GF-D8 (cell line): ENCODE data around the gene PARD6G.

Source experiments
- DNase-seq: peaks from one replicate; lab custom pipeline; 2025; lab: John Stamatoyannopoulos, UW

The PARD6G gene

DNA sequence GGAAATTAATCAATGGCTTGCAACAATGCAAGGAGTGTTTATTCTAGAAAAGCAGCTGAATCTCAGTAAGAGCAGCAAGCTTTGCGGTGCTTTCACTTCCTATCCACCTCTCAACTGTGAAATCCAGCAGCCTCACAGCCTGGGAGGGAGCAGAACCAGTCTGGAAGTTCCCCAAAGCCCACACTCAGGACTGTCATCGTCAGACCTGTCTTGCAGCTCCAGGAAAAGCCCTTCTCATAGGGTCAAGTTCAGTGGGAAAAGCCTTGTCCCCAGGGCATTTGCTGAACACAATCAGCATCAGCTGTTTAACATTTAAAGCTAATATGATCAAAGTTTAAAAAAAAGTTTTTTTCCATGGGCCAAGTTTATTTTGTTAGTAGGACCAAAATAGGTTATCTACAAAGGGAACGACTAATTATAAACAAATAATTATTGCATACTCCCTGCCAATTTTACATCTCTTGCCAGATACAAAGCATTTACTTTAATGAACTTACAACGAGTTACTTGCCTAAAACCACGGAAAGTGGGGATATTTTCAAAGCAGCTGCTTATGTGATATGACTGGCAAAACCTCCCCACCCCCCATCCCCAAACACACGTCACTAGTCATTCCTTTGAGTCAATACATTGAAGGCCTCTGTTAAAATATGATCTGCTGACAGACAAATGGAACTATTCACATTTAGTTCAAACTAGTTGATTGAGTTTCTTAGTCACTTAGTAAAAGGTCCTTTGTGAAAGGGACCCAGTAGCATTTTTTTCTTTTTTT lies 36.8 kb downstream of the PARD6G start:
- no peak for DNase-seq

DNA sequence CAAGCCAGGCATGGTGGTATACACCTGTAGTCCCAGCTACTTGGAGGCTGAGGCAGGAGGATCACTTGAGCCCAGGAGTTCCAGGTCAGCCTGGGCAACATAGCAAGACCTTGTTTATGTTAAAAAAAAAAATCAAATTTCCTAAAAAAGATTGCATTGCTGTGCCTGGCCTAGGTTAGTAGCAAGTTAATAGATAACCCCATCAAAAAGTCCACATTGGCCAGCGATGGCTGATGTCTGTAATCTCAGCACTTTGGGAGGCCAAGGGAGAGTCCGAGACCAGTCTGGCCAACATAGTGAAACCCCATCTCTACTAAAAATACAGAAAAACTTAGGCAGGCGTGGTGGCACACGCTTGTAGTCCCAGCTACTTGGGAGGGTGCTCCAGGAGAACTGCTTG lies 38.7 kb downstream of the PARD6G start:
- DNase-seq, result no peak

DNA sequence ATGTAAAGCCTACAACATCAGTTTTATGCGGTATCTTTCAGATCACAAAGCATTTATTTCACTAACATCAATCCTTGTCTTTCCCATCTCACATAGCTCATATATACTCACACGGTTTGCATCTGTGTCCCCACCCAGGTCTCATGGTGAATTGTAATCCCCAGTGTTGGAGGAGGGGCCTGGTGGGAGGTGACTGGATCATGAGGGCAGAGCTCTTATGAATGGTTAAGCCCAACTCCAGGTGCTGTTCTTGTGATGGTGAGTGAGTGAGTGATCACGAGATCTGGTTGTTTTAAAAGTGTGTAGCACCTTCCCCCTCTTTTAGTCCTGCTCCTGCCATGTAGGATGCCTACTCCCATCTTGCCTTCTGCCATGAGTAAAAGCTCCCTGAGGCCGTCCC lies 42.0 kb downstream of the PARD6G start:
- DNase-seq, result no peak

DNA sequence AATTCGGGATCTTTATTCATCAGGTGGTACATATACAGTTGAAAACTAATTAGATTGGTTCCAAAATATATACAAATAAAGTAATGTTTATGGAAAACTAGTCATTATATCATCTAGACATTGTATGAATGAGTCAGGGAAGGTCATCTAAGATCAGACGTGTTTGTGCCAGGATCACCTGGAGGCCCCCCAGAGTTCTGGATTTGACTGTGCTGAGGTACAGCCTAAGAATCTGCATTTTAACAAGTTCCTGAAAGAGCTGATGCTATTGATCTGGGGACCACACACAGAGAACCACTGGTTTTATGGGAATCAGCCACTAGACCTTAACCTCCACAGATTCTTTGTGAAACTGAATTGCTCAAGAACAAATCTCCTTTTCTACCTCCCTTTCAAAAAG lies 43.2 kb downstream of the PARD6G start:
- no peak for DNase-seq

DNA sequence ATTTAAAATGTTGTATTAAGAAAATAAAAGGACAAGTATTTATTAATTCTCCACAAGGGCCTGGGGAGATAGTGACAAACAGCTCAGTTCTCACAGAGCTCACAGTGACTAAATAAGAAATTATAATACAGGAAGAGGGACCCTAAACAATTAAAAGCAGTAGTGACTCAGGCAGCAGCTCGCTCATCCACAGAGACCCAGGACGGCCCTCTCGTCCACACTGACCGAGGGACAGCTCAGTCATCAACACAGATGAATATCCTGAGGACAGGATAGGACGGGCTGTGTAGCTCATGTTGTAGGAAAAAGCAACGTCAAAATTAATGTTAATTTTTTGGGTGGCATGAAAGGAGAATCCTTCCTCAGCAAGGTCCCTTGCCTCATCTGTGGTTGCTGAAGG lies 44.1 kb downstream of the PARD6G start:
- DNase-seq, result no peak

DNA sequence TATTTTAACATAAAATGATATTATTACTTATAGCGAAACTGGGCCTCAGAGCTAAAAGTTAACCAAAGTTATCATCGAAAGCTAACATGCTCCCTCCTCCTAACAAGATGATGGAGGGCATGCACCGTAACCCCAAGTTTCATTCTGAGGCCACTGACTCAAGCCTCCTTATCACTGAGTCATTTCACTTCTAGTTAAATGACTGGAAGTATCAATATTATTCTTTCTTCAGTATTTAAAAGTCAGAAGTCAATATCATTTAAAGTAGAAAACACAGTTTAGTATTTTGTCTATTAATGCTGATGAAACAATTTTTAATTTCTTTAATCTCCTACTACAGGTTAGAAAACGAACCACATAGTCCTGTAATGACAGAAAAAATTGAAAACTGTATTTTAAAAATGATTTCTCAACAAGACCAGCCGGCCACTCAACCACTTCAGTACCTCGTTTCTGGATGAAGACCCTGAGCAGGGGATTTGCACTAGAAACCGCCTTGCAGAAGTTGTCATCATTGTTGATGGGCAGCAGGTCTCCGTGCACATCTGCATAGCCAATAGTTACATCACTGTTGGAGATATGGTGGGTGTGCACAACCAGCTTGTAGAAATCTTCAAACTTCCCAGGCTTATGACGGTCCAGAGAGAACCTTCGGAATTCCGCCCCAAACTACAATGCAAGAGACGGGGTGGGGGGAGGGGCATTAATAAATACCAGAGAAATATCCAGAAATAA lies 44.9 kb downstream of the PARD6G start:
- DNase-seq, result no peak

DNA sequence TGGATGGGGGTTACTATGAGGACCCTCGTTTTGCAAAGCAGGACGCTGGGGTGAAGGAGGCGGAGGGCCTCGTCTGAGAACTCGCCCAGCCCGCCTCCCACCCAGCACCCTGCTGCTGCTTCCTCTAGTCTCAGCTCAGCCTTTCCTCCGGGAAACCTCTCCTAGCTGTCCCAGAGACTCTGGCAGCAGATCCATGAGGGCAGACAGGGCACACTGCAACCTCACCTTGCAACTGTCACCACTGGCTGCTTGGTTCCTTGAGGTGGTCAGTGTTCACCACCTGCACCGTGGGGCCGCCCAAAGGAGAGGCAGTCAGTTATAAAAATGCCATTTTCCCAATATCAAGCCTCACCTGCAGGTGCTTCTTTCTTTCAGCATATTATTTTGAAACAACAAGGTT lies 45.6 kb downstream of the PARD6G start:
- no peak for DNase-seq

DNA sequence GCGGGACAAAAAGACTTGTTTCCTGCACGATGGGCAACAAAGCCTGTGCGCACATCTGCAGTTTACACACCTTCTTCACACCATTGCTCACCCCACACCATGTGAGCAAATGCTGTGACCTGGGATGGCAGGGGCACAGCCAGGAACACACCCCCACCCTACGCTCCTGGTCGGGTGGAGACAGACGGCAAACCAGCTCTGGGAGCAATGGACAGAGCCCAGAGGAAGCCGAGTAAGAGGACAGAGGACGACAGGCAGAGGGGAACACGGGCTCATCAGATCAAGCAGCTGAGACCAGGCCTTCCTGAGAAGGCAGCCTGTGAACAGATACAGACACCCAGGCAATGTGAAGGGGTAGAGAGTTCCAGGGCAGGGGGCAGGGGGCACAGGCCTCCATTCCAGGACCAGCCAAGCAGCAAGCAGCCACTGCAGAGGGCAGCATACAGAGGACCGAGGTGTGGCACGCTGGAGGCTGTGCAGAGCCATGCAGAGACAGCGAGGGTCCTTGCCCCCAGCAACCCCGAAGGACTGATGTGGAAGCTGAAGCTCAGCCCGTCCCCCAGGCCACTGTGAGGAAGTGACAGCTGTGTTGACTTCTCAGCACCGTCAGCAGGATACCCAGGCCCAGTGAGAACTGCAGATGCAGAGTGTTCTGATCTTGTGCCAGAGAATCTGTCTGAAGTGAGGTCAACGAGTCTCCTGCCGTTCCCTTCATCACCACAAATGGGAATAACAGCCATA lies 46.2 kb downstream of the PARD6G start:
- DNase-seq, result no peak

DNA sequence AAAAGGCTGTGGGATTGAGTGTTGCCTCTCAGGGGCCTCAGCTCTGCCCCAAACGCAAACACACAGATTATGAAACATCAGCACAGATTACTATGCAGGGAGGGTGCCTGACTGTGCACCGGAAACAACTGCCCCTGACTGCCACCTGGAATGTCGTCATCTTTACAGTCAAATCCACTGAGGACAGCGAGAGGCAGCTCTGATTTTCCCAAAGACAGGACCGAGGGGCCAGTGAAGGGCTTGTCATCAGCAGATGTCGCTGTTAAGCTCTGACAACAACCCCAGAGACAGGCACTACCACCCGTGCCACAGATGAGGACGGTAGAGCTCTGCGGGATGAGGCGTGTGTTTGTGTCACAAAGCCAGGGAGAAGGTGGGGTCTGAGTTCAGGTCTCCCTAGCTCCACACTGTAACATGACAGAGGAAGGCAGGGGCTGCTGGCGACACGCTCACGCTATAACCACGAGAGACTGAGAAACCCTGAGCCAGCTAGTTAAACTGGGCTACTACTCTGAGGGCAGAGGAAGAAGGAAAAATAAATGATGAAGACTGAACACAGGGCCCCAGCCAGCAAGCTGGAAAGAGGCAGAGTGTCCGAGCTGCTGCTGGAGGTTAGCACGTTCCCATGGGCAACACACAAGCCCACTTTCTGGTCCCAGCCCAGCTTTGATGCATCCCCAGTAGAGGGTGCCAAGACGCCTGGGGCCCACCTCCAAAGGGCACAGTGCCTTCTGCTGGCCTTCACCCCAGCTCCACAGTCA lies 47.0 kb downstream of the PARD6G start:
- no peak for DNase-seq

DNA sequence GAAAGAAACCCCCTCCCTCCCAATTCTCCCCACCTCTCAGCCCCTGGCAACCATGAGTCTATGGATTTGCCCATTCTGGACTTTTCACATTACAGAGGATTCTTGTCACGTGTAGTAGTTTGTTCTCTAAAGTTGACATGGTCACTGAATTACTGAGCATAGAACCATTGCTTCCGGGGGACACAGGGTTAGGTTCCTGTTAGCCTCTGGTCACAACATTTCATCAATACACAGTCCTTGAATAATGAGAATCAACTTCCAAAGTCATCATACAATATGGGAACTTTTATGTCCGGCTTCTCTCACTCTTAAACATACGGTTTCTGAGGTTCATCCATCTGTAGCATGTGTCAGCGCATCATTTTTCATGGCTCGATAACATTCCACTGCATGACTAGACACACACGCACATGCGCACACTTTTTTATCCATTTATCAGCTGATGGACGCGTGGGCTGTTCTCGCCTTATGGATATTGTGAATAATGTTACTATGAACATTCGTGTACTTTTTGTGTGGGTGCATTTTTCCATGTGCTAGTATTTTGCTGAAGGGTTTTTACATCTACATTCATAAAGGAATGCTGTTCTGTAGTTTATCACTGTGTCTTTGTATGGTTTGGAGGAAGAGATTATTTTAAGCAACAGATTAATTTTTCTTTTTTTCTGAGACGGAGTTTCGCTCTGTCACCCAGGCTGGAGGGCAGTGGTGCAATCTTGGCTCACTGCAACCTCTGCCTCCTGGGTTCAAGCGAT lies 48.1 kb downstream of the PARD6G start:
- DNase-seq, result no peak

DNA sequence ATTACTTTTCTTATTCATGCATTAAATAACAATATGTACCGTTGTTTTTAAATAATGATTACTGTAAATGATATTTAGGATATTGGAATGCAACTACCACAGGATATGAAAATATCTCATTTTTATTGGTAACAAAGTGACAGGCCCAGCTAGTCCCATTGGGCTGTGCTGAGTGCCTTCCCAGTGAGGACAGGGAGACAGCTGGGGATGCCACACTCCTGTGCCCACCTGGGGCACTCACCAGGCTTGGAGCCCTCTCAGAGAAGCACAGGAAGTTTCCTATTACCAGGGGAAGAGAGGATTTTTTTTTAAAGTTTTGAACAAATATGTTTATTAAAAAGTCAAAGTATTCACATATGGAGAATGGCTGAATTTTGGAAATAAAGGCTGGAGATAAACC lies 48.9 kb downstream of the PARD6G start:
- DNase-seq, result no peak

DNA sequence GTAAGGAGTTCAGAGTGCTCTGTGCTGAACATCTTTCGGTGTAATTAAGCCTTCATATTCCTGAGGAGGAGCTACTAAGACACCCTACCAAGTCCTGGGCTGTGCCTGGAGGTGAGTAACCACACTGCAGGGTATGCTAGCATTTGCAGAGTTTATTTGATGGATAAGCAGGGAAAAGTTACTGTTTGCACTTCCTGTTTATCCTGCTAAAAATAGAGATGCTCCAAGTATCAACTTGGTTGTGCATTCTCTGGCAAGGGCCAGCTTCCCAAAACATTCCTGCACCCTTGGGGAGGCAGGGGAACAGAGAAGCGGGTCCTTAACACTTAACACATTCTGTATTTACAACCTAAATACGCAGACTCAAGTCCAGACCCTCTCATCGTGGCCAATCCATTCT lies 49.8 kb downstream of the PARD6G start:
- DNase-seq, result no peak

DNA sequence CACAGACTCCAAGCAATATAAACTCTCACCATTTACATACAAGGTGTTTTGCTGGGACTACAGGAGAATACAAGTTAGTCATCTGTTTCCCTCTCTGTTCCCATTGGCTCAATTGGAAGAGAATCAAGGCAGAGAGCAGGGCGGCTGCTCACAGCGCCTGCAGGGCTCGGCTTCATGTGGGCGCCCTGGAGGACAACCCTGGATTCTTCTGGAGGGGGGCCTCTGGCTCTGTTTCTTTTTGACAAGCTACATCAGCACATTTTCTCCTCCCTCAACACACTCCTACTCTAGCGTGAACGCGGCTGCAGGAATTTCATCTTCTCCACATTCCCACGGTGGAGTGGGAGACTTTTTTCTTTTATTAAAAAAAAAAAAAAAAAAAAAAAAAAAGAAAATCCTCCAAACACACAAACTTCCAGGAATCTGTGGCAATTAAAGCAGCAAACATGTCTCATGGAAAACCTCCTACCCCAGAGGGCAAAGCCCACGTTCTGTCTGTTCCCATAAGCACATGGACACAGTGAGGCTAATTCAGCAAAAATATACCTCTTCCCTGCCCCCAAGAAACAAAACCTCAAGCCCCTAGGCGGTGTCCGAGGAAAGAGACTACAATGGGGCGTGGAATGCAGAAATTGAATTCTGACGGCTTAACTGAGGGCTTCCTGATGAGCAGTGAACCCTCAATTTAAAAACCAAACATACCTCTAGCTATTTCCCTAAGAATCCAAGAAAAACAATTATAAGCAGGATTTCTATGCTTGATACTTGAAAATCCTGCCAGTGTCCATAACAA lies 50.6 kb downstream of the PARD6G start:
- no peak for DNase-seq

DNA sequence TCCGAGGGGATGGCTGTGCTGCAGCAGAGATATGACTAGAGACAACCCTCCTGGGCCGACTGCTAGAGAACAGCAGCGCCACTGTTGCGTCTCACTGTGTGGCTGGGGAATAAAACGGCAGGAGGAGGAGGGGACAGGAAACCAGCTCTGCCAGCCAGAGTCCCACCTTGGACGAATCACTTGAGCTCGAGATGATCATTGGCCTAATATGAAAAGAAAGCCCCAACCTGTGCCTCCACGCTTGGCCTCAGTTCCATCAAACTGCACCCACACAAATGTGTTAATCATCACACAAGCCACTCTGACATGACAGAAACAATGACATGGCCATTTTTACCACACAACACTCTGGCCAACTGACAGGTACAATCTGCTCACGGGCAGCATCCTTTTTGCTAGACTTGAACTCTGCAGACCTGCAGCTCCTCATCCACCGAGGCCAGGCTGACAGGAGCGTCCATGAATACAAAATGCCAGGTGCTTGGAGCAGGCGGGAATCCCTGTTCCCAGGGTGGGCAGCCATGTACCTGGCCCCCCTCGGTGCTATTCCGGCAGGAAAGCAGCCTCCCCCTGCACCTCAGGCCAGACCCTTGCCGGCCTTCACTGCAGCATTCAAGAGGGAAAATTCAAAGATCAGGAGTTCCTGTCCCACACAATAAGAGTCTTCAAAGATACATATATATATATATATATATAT lies 52.3 kb downstream of the PARD6G start:
- DNase-seq, result no peak

DNA sequence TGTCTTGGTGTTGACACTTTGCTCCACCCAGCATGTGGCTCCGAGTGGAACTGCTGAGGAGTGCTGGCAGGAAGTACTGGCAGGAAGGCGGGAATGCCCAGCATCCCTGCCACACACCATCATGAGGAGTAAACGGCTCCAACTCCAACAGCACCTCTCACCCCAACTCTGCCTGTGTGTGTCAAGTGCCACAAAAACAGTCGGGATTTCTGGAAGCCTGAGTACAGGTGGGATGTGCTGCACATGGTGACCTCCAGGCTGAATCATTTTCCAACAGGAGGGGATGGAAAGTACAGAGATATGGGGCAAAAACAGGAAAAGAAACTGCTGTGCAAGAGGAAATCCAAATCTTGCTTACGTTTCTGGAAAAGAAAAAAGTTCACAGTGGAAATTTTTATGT lies 53.6 kb downstream of the PARD6G start:
- no peak for DNase-seq

DNA sequence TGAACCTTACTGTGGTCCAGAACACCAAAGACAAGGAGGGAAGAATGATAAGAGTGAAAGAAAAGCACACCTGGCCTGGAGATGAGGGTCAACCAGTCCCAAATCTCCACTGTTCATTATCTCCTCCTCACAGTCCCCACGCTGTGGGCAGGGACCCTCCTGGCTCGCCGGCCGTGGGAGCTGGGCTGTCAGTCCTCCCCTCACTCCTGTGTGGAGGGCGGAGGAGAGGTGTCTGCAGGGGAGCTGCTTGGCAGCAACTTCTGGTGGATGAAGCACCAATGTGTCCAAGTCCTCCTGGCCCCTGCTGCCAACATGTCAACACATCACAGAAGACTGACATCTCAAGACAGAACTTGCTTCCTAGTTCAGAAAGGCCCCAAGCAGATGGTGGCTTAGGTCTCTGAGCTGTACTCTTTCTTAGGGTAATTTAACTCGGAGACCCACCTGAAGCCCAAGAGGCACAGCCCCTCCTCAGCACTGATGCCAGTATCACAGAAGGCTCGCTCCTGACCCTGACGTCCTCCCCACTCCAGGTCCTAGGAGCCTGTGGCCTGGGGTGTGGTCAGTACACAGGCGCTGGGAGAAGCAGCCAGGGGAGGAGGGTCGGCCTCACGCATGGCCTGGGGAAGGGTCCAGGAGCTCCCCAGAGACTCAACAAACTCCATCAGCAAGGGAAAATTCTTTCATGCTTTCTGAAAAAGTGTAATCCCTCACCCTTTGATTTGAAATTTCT lies 54.5 kb downstream of the PARD6G start:
- DNase-seq, result no peak

DNA sequence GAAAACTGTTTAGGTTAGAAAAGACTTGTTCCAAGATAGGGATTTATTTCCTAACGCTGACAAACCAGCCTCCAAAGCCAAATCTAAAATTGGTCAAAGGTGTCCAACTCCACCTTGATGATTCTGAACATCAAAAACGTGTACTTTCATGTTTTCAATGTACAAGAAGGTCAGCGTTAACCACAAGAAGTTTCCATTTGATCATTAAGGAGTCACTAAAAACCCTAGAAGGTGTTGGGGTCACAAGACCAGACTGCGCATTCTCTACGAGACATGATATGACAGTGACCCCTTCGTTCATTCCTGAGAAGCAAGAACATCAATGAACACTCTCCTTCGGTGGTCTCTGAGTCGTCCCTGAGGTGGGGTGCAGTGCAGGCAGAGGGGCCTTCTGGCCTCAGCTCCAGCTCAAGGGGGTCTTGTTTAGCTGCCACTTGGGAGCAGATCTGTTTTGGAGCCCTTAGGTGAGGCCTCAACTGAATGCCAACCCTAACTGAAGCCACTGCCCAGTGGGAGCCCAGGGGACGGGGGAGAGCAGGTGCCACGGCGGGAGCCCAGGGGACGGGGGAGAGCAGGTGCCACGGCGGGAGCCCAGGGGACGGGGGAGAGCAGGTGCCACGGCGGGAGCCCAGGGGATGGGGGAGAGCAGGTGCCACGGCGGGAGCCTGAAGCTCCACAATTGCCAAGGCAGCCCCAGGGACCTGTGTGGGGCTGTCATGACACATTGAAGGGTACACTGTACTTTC lies 55.2 kb downstream of the PARD6G start:
- DNase-seq, result no peak

DNA sequence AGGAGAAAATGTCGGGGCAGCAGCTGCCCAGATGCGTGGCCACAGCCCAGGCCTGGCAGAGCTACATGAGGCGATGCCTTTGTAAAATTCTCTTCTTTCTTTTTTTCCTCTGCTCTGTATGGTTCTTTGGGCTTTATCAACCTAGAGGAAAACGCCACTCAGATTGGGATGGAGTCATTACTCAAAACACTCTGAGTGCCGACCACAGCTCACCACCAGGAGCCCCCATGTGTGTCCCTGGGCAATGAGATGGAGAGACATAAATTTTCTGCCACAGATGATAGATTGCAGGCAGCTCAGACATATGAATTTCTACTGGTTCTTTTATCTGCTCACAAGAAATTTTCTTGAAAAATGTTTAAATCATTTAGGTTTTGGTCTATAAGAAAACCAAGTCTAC lies 56.0 kb downstream of the PARD6G start:
- no peak for DNase-seq

DNA sequence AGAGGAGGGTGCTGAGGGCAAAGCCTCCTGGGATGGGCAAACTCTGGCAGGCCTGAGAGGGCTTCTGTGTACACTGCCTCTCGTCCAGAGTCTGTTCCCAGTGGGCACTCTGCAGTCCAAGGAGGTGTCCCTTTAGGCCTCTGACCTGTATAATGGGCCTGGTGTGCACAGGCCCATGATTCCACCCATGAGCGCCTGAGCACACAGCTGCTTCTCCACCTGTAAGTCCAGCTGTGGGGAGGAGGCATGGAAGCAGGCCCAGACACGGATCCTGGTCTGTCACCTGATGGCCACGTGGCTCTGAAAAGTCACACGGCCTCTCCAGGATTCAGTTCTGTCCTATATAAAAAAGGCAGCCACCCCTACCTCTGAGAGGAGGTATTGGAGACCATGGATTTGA lies 57.0 kb downstream of the PARD6G start:
- no peak for DNase-seq
